HG02981 (cell line): ENCODE results near the gene DOCK8.

ENCODE experiments used
- ATAC-seq: cut with Tn5 transposase; IDR thresholded peaks from one replicate; pipeline ENCODE4 v1.9.1; 2021; ENCODE audit warnings: mild to moderate bottlenecking, moderate library complexity; ENCODE audit not compliant: unreplicated experiment

The DOCK8 gene

GRCh38 chr9:357560-357959 is 142.9 kb downstream of the DOCK8 start:
- no peak for ATAC-seq

GRCh38 chr9:362561-363273 is 148.1 kb downstream of the DOCK8 start:
- no peak for ATAC-seq

GRCh38 chr9:363274-363612 is 148.6 kb downstream of the DOCK8 start:
- no peak for ATAC-seq

- no peak for ATAC-seq
These were observed 150.8 kb downstream of the DOCK8 start for GRCh38 chr9:365436-365835.

GRCh38 chr9:366620-367019 is 152.0 kb downstream of the DOCK8 start:
- ATAC-seq, result no peak

- no peak for ATAC-seq
These were observed 155.4 kb downstream of the DOCK8 start for GRCh38 chr9:370086-370485.

- ATAC-seq, result no peak
These were observed 156.7 kb downstream of the DOCK8 start for GRCh38 chr9:371349-371748.

GRCh38 chr9:372128-372527 is 157.5 kb downstream of the DOCK8 start:
- no peak for ATAC-seq

GRCh38 chr9:373759-374206 is 159.1 kb downstream of the DOCK8 start:
- ATAC-seq, result no peak

GRCh38 chr9:374736-375135 is 160.1 kb downstream of the DOCK8 start:
- ATAC-seq, result no peak

- no peak for ATAC-seq
These were observed 161.4 kb downstream of the DOCK8 start for GRCh38 chr9:376115-376514.

GRCh38 chr9:378263-378662 is 163.6 kb downstream of the DOCK8 start:
- no peak for ATAC-seq

- ATAC-seq, result no peak
These were observed 167.7 kb downstream of the DOCK8 start for GRCh38 chr9:382383-382782.

GRCh38 chr9:385818-386398 is 171.2 kb downstream of the DOCK8 start:
- ATAC-seq, result no peak

- no peak for ATAC-seq
These were observed 174.5 kb downstream of the DOCK8 start for GRCh38 chr9:389159-389558.

GRCh38 chr9:389758-390157 is 175.1 kb downstream of the DOCK8 start:
- no peak for ATAC-seq

GRCh38 chr9:392077-392804 is 177.6 kb downstream of the DOCK8 start:
- ATAC-seq, result no peak

GRCh38 chr9:394347-395052 is 179.8 kb downstream of the DOCK8 start:
- ATAC-seq, result no peak

GRCh38 chr9:396396-396795 is 181.7 kb downstream of the DOCK8 start:
- ATAC-seq, result no peak

GRCh38 chr9:398085-398484 is 183.4 kb downstream of the DOCK8 start:
- no peak for ATAC-seq

- no peak for ATAC-seq
These were observed 186.6 kb downstream of the DOCK8 start for GRCh38 chr9:401223-401622.

- no peak for ATAC-seq
These were observed 189.6 kb downstream of the DOCK8 start for GRCh38 chr9:404234-404633.
